GM19099 (cell line): ENCODE results near the gene ZNF76.

Experiments
- POLR2A ChIP-seq: IDR thresholded peaks from 3 replicates; pipeline ENCODE4 v1.6.1; 2011; ENCODE audit warnings: low read depth; ENCODE audit not compliant: insufficient read length; ENCODE audit errors: extremely low read depth

ZNF76 gene

DNA sequence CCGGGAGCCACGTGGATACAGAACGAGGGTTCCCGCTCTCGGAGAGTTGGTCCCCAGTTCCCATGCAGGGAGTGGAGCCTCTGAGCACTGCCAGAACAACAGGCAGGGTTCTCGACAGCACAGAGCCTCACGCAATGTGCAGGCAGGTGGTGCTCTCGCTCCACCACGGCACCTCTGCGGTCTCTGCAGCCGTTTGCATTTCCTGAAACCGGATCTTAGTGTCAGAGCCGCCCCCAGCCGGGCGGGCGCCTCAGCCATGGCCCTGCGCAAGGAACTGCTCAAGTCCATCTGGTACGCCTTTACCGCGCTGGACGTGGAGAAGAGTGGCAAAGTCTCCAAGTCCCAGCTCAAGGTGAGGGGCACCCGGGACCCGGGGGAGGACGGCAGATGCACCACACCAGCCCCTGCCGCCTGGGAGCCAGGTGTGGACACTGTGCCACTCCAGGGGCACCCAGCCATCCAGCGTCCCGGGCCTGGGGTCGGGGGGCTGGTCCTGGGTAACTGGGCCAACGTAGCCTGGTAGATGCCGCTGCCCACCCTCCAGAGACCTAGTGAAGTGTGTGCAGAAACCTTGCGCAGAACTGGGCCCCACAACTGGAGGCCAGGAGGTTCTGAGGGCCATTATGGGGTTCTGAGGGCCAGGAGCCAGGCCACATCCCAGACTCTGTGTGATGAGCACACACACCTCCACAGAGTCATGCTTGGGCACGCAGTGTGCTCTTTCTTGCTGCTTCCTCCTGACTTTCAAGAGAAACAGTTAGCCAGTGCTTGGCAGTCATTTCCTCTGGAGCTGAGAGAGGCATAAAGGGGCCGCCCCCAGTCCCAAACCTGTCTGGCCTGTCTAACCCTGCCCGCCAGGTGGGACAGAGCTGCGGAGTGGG, 38.3 kb downstream of the ZNF76 start, which contains the start of gene DEF6:
Gene DEF6 (plus strand): TSS at position 218 of the 881 bp plus-strand sequence. CDS start 39 bp downstream, at position 257.
- peak; percentile 69 for TF ChIP-seq POLR2A

DNA sequence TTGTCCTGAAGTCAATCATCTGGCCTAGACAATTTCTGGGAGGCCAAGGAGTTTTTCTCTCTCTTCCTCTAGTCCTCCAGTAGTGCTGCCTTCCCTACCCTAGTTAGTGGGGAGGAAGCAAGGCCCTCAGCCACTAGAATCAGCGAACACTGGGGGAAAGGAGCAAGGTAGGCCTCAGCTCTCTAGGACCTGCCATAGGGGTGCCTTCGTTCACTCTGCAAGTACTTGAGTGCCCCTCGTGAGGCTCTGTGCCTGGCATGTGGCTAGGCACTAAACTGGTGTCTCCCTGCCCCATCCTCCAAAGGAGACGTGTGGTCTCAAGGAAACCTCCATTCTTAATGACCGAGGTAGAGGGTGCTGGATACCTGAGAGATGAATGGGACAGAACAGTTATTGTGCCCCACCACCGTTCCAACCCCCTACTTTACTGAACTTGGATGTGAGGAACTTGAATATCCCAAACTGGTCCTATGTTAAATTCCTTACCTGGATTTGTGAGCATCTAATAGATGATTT, 39.1 kb downstream of the ZNF76 start:
- no peak for TF ChIP-seq POLR2A

DNA sequence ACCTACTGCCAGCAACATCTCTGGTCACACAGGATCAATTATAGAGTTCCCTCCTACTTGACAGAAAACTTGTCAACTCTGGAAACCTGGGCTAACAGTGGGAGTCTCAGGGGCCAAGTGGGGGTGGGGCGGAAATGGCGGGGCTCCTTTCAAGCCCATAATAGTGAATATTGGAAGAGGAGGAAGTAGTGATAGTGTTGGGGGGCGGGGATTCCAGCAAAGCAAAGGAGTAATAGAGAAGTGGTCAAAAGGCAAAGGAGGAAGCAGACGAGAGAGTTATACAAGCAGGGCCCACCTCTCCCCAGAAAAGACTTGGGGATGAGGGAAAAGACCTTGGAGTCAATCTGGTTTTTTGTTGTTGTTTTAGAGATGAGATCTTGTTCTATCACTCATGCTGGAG, 40.1 kb downstream of the ZNF76 start:
- TF ChIP-seq POLR2A = no peak

DNA sequence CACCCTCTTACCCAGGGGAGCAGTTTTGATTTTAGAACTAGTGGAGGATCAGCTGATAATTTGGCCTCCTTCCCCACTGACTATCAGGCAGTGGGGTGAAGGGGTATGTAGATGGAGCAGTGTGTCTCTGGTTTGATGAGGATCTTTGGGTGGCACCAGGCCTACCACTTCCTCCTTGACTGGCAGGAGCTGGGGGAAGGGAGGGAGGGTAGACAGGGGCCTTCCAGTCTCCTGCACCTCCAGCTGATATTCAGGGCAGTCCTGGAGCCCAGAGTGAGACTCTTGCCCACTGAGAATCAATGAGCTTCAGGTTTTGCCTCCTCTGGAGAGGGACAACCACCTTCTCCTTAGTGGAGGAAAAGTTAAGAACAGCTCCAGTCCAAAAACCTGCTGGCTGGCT, 41.3 kb downstream of the ZNF76 start:
- no peak for TF ChIP-seq POLR2A

DNA sequence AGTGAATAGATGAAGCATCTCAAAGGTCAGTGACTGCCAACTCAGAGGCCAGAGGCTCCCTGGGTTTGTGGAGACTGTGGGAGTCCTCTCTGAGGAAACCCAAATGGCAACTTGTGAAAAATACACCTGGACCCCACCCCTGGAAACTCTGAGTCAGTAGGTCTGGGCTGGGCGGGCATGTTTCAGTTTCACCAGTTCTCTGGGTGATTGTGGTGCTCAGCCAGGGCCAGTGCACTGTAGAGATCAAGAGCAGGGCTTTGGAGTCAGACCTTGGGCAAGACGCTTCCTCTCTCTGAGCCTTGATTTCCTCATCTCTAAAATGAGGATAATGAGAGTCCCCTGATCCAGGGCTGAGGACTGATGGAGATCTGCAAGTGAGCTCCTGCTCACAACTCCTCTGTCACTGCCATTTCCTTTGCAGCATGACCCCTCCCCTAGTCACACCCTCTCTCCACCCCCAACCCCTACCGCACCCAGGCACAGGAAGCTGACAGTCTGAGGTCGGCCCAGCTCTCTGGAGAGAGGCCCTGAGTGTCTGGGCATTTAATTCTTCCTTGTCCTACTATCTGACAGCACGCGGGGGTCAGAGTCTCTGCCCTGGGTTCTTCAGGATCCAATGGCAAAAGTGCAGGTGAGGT, 43.2 kb downstream of the ZNF76 start:
- TF ChIP-seq POLR2A = peak; percentile 73

DNA sequence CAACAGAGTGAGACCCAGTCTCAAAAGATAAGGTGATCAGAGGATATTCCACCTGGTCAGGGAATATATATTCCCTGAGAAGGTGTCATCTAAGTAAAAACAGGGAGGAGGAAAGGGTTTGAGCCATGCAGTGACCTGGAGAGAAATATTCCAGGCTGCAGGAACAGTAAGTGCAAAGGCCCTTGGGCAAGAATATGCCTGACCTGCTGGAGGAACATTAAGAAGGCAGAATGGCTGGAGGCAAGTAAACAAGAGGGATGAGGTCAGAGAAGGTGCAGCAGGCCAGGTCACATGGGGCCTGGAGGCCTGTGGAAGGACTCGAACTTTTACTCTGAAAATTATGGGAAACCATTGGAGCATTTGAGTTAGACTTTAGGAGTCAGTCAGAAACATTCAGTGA, 44.8 kb downstream of the ZNF76 start:
- TF ChIP-seq POLR2A = no peak

DNA sequence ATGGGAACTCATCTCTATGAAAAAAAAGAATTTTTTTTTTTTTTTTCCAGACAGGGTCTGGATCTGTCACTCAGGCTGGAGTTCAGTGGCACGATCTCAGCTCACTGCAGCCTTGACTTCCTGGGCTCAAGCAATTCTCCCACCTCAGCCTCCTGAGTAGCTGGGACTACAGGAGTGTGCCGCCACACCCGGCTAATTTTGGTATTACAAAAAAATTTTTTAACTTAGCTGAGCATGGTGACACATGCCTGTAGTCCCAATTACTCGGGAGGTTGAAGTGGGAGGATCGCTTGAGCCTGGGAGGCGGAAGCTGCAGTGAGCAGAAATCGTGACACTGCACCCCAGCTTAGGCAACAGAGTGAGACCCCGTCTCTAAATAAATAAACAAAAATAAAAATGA, 45.6 kb downstream of the ZNF76 start:
- no peak for TF ChIP-seq POLR2A

DNA sequence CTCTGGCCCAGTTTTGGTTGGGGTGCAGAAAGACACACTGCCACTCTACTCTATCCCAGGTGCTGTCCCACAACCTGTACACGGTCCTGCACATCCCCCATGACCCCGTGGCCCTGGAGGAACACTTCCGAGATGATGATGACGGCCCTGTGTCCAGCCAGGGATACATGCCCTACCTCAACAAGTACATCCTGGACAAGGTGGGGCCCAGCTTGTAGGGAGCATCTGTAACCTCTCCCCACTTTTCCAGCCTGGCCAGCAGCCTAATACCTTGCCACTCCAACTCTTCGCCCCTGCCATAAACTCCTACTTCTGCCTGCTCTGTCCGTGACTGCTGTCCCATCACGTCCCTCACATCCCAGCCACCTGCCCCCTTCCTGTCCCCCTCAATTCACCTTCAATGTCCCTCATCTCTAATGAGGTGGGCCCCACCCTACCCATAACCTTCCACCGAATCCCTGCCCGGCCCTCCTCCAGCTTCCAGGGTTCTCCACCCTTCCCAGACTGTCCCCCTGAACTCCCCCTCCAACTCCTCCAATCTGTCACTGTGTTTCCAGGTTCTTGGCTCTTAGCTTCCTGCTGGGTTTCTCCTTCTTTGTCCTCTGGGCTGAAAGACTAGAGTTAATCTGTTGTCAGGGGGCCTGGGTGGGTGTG, 50.2 kb downstream of the ZNF76 start:
- no peak for TF ChIP-seq POLR2A

DNA sequence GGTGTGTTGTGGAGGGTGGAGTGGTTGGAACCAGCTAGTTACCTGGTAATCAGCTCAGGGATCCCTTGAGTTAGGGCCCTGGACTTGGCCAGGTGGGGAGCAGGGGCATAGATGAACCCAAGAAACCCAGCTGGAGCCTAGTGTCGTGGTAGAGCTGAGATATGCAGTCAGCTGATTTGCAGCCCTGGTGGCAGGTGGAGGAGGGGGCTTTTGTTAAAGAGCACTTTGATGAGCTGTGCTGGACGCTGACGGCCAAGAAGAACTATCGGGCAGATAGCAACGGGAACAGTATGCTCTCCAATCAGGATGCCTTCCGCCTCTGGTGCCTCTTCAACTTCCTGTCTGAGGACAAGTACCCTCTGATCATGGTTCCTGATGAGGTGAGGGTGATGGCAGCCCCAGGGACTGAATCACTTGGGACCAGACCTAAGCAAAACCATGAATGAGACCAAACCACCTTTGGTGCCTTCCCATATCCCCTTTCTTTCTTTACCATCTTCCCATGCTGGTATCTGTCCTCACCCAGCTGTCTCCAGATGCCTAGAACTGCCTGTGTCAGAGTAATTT, 50.8 kb downstream of the ZNF76 start:
- no peak for TF ChIP-seq POLR2A

DNA sequence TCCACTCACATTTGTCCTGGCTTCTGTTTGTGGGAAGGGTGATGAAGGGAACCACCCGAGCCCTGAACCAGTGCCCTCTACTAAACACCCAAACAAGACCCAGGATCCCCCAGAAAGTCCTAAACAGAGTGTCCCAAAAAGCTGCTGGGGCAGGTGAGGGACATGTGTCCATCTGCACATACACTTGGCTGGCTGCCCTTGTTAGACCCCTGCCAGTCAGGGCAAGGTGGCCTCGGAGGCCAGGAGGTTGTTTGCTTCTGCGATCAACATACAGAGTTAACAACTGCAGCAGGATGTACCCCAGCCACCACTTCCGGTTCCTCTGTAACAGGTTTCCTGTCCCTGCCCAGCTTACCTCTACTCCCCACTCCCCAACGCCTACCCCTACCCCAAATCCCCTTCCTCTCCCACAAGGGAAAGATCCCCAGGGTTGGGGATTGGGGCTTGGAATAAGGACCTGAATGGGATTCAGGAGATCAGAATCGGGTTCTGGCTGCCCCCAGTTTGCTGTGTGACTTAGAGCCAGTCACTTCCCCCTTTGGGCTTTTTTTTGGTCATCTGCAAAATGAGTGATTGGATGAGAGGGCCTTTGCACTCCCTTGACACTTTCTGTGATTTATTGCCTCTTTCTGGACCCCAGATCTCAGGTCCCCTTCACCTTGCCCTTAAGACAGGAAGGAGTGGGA, 52.0 kb downstream of the ZNF76 start:
- TF ChIP-seq POLR2A = no peak

DNA sequence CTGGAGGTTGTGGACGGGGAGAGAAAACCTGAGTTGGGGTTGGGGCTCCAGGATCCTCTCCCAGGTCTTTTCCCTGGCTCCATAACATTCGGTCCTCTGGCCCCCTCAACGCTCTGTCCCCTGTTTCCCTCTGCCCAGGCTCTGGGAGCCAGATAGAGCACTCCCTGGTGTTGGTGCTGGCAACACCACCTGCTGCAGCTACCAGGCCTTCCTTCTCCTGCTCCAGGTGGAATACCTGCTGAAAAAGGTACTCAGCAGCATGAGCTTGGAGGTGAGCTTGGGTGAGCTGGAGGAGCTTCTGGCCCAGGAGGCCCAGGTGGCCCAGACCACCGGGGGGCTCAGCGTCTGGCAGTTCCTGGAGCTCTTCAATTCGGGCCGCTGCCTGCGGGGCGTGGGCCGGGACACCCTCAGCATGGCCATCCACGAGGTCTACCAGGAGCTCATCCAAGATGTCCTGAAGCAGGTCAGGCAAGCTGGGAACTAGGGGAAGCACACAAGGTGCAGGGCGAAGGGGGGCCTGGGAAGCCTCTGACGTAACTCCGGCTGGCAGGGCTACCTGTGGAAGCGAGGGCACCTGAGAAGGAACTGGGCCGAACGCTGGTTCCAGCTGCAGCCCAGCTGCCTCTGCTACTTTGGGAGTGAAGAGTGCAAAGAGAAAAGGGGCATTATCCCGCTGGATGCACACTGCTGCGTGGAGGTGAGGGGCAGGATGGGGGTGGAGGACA, 52.7 kb downstream of the ZNF76 start:
- no peak for TF ChIP-seq POLR2A

DNA sequence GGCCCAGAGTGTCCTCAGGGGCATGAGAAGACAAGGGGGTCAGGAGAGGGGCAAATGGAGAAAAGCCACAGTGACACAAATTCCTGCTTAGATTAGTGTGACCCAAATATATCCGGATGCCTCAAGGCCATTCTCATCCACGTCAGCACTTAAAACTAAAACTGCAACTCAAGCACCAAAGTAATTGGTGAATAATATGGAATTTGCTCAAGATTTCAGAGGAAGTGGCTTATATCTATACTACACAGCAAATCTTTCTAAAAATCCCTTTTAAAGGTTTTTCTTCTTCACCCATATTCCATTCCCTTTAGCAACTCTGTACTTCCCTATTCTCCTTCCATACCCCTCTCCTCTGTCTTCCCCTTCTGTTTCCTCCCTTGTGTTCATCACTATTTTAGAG, 53.3 kb downstream of the ZNF76 start:
- TF ChIP-seq POLR2A = no peak

DNA sequence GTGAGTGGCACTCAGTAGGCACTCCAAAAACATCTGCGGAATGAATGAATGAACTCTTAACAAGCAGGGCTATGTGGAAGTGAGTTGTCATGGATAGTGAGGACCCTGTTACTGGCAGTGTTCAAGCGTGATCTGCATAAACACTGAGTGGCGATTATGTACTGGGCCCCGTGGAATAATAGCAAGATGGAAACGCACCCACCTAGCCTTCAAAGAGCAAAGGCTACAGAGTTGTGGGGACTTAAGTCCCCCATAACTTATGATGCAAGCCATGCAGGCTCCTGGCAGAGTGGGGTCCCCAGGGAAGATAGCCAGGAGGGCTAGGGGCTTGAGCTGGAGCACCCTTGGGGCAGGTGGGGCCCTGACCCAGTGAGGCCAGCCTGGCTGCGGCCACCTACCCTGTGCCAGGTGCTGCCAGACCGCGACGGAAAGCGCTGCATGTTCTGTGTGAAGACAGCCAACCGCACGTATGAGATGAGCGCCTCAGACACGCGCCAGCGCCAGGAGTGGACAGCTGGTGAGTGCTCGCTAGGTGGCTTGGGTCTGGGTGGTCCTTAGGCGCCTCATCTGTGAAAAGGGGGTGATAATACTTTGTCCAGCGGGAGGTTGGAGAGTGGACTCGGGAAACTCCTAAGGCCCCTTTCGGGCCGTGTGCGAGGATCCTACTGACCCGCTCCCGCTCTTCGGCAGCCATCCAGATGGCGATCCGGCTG, 58.1 kb downstream of the ZNF76 start:
- no peak for TF ChIP-seq POLR2A

DNA sequence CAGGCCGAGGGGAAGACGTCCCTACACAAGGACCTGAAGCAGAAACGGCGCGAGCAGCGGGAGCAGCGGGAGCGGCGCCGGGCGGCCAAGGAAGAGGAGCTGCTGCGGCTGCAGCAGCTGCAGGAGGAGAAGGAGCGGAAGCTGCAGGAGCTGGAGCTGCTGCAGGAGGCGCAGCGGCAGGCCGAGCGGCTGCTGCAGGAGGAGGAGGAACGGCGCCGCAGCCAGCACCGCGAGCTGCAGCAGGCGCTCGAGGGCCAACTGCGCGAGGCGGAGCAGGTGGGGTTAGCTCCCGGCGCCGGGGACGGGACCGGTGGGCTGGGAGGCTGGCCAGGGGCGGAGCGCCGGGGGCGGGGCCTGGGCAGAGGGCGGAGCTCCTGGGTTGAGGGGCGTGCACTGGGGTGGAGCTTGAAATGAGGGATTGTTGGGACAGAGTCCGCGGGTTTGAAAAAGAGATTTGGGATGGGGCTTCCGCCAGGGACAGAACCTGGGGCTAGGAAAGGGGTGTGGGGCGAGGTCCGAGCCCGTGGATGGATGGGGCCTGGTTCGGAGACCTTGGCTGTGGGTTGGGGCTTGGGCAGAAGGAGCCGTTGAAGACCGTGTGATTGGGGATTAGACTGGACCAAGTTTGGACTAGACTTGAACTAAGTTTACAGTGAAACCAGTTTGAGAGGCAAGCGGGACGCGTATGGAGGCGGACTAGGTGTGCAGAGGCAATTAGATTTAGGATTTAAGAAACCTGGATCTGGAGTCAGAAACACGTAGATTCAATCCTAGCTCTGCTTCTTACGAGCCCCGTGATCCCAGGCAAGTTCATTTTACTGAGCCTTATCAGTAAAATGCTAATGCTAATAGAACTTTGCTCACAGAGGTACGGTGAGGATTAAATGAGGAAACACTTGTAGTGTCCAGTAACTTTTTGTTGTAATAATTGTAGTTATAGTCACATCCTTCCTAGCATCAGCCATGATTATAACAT, 58.9 kb downstream of the ZNF76 start:
- no peak for TF ChIP-seq POLR2A
